ENCODE data around the gene CEP95. TPM values are rescaled to one million over a fixed set of nuclear protein-coding genes. Genes with fewer than 3 reads are reported as not detected.

CEP95 gene
- total RNA-seq, 1 experiment from 2014 or later: 67.3 TPM

DNA sequence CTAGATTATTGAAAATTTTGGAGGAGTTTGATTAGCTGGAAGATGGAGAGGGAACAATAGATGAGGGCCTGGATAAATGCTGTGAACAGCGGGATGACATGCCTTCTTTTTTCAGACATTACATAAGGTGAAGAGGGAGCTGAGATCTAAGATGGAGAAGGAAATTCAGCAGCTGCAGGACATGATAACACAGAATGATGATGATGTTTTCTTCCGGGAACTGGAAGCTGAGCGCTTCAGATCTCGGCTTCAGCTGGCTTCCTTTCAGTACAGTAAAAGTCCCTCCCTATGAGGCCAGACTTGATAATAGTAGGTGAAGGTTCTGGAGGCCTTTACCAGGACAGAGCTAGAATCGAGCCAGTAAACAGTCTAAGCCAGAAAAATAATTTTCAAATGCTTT, 30.7 kb downstream of the CEP95 start:
- no peak overlapping the region for H3K4me3 Mint-ChIP-seq
- H2AK5ac ChIP-seq (ENCODE audit: insufficient read length, low read length): no peak overlapping the region
- H3K27ac ChIP-seq (ENCODE audit: insufficient read length, low read depth, low read length): no peak overlapping the region
- no peak overlapping the region for H2BK20ac ChIP-seq (ENCODE audit: low read depth, low read length, poor library complexity, severe bottlenecking)
- peak overlapping the region in 1 of 3 experiments; percentile 10; a peak in 2 of 7 replicates for H3K27ac Mint-ChIP-seq
- H2AFZ ChIP-seq (ENCODE audit: low read length): no peak overlapping the region
- H3K9me3 ChIP-seq (ENCODE audit: control insufficient read depth, low read depth, low read length): no peaks in the 10 kb centered on the region
- no peaks in the 10 kb centered on the region for H3K79me2 ChIP-seq (ENCODE audit: insufficient read depth, low read length)
- H4K20me1 ChIP-seq (ENCODE audit: control insufficient read depth, insufficient read depth, insufficient read length): no peaks in the 10 kb centered on the region
- H2BK15ac ChIP-seq (ENCODE audit: low read depth, low read length): no peak overlapping the region
- H3K56ac ChIP-seq (ENCODE audit: insufficient read length, low read depth, low read length): no peak overlapping the region
- no peak overlapping the region for H3K9ac ChIP-seq (ENCODE audit: extremely low read depth, insufficient read length, low read length)
- H3K9me3 Mint-ChIP-seq: no peaks in the 10 kb centered on the region
- no peak overlapping the region for H2BK120ac ChIP-seq (ENCODE audit: low read depth, low read length, poor library complexity, severe bottlenecking)
- H4K5ac ChIP-seq (ENCODE audit: insufficient read length, low read depth, low read length): no peak overlapping the region
- H3K27me3 ChIP-seq (ENCODE audit: insufficient read depth, low read length): no peaks in the 10 kb centered on the region
- no peaks in the 10 kb centered on the region for H3K23me2 ChIP-seq (ENCODE audit: insufficient read length, low read depth, low read length, poor library complexity, severe bottlenecking)
- H2BK5ac ChIP-seq (ENCODE audit: insufficient read length, low read length): no peak overlapping the region
- H4K8ac ChIP-seq (replicated peaks; ENCODE audit: insufficient read length, low read depth, low read length): no peak overlapping the region
- no peak overlapping the region for H3K4ac ChIP-seq (ENCODE audit: low read depth, low read length)
- H3K14ac ChIP-seq (ENCODE audit: insufficient read depth, low read length): no peak overlapping the region
- H3K18ac ChIP-seq (ENCODE audit: insufficient read length, low read depth, low read length): no peak overlapping the region
- H3K36me3 Mint-ChIP-seq (ENCODE audit: insufficient read depth in 1 of 3, low read depth in 3 of 3): peaks cover 15 to 70% (median 45%) of the 10 kb centered on the region in 3 experiments
- H2BK12ac ChIP-seq (ENCODE audit: insufficient read length, low read depth, low read length): no peak overlapping the region
- no peaks in the 10 kb centered on the region for H3K79me1 ChIP-seq (ENCODE audit: insufficient read depth, low read depth, low read length, poor library complexity, severe bottlenecking)
- no peak for DNase-seq
- H3K4me1 ChIP-seq (ENCODE audit: insufficient read depth, low read length): no peaks in the 10 kb centered on the region
- WGBS (ENCODE audit: extremely low coverage, insufficient read length, low lambda C conversion rate): no CpG with 5 or more reads among the region's 5 CpGs
- no peak overlapping the region for H3K23ac ChIP-seq (ENCODE audit: insufficient read length, low read depth, low read length)
- no peaks in the 10 kb centered on the region for H3K27me3 Mint-ChIP-seq (ENCODE audit: low read depth)
- TF ChIP-seq, protein P1, sequence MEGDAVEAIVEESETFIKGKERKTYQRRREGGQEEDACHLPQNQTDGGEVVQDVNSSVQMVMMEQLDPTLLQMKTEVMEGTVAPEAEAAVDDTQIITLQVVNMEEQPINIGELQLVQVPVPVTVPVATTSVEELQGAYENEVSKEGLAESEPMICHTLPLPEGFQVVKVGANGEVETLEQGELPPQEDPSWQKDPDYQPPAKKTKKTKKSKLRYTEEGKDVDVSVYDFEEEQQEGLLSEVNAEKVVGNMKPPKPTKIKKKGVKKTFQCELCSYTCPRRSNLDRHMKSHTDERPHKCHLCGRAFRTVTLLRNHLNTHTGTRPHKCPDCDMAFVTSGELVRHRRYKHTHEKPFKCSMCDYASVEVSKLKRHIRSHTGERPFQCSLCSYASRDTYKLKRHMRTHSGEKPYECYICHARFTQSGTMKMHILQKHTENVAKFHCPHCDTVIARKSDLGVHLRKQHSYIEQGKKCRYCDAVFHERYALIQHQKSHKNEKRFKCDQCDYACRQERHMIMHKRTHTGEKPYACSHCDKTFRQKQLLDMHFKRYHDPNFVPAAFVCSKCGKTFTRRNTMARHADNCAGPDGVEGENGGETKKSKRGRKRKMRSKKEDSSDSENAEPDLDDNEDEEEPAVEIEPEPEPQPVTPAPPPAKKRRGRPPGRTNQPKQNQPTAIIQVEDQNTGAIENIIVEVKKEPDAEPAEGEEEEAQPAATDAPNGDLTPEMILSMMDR (conservative IDR thresholded peaks at IDR 0.05): no peak
- H3K4me1 Mint-ChIP-seq: no peaks in the 10 kb centered on the region
- no peak overlapping the region for H3K4me2 ChIP-seq (ENCODE audit: insufficient read depth, insufficient read length, low read length)
- no peak overlapping the region for H3T11ph ChIP-seq (ENCODE audit: low read length)
- no peak overlapping the region for H4K91ac ChIP-seq (ENCODE audit: insufficient read length, low read depth, low read length)

Data from H9 (cell line).